Hepatocyte (in vitro differentiated cells): Measurements from ENCODE around the gene SPSB1. TPM values are rescaled to one million over a fixed set of nuclear protein-coding genes. Genes with fewer than 3 reads are reported as not detected.

ENCODE experiments used
- DNase-seq: peaks from one replicate; pipeline ENCODE4 v3.0.0-alpha.2; 2016; ENCODE audit warnings: low spot score
- H2AFZ ChIP-seq: fragments of 200-600 bp; sonication (generic); 2 replicates; pipeline ENCODE4 v1.6.0; 2016; ENCODE audit warnings: antibody characterized with exemption, mild to moderate bottlenecking
- H3K27ac ChIP-seq: fragments of 200-600 bp; sonication (generic); 2 replicates; pipeline ENCODE4 v1.5.1; 2016; ENCODE audit warnings: mild to moderate bottlenecking
- H3K27me3 ChIP-seq: fragments of 200-600 bp; sonication (generic); 2 replicates; pipeline ENCODE4 v1.6.1; 2016
- H3K36me3 ChIP-seq: fragments of 200-600 bp; sonication (generic); replicated peaks from 2 replicates; pipeline ENCODE4 v1.5.1; 2016; ENCODE audit warnings: low read depth; ENCODE audit not compliant: insufficient read depth
- H3K4me1 ChIP-seq: fragments of 200-600 bp; sonication (generic); 2 replicates; pipeline ENCODE4 v1.5.1; 2016; ENCODE audit warnings: mild to moderate bottlenecking, moderate library complexity; ENCODE audit not compliant: insufficient read depth
- H3K4me2 ChIP-seq: fragments of 200-600 bp; sonication (generic); 2 replicates; pipeline ENCODE4 v1.6.0; 2016
- H3K4me3 ChIP-seq: fragments of 200-600 bp; sonication (generic); 2 replicates; pipeline ENCODE4 v1.5.1; 2016; ENCODE audit warnings: mild to moderate bottlenecking
- H3K79me2 ChIP-seq: fragments of 200-600 bp; sonication (generic); 2 replicates; pipeline ENCODE4 v1.6.0; 2017; ENCODE audit warnings: mild to moderate bottlenecking
- H3K9me2 ChIP-seq: fragments of 200-600 bp; sonication (generic); replicated peaks from 2 replicates; pipeline ENCODE4 v1.6.0; 2017; ENCODE audit warnings: mild to moderate bottlenecking; ENCODE audit not compliant: insufficient read depth
- H3K9me3 ChIP-seq: fragments of 200-600 bp; sonication (generic); 2 replicates; pipeline ENCODE4 v1.5.1; 2016; ENCODE audit warnings: low read depth, mild to moderate bottlenecking
- H4K20me1 ChIP-seq: fragments of 200-600 bp; sonication (generic); 2 replicates; pipeline ENCODE4 v1.6.0; 2016; ENCODE audit warnings: mild to moderate bottlenecking; ENCODE audit not compliant: insufficient read depth, poor library complexity, severe bottlenecking
- EZH2 ChIP-seq: fragments of 200-600 bp; sonication (generic); IDR thresholded peaks from 2 replicates; pipeline ENCODE4 v1.6.1; 2016; ENCODE audit warnings: antibody characterized with exemption, mild to moderate bottlenecking, borderline replicate concordance
- EZH2phosphoT487 ChIP-seq: fragments of 200-600 bp; sonication (generic); IDR thresholded peaks from one replicate; pipeline ENCODE4 v1.6.1; 2018; ENCODE audit warnings: antibody characterized with exemption, mild to moderate bottlenecking, low read depth, moderate library complexity; ENCODE audit not compliant: unreplicated experiment, severe bottlenecking
- WGBS: methylation state at CpG from one replicate; pipeline ENCODE4 v1.1.6; 2016; ENCODE audit warnings: low lambda C conversion rate; ENCODE audit errors: missing lambda C conversion rate; 5-methylcytosine and 5-hydroxymethylcytosine counted together
- polyA plus RNA-seq: library from polyadenylated mRNA; unstranded; fragments of >200 nt; fragmentation: Nextera tagmentation; extraction: Ambion mirVana; gene quantifications from 2 replicates; pipeline ENCODE4 v1.2.1, GENCODE V29; 2016
- total RNA-seq: library from RNA; depleted of rRNA; stranded (reverse); fragments of >200 nt; gene quantifications from 2 replicates; pipeline ENCODE4 v1.2.3, GENCODE V29; 2014
- TF ChIP-seq, protein P1 (sequence below): fragments of 200-600 bp; sonication (generic); IDR thresholded peaks from 2 replicates; pipeline ENCODE4 v1.5.1; 2016; ENCODE audit warnings: antibody characterized with exemption, mild to moderate bottlenecking; ENCODE audit not compliant: poor library complexity

Gene SPSB1
- total and polyA plus RNA-seq, 2 experiments from 2014 or later: 61.3 to 102 TPM

DNA sequence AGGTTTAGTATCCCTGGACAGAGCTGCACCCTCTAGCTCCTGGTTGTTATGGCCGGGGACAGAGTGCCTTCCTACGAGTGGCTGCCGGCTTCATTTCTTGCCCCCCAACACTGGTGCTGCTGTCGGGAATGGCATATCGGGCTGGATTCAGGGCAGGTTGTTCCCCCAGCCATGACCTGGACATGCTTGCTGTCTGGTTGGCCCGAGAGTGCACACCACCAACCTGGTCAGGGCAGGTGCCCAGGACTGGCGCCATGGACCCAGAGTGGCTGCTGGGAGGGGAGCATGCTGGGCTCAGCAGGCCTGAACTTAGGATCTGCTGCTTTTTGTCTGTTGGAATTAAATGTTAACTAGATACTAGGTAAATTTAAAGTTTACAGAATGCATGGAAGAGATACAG, 36.4 kb upstream of the SPSB1 start:
- Histone ChIP-seq H3K27me3 (no peaks in the 10 kb centered on the region), H4K20me1 (peaks cover 18% of the 10 kb centered on the region), H3K4me3 (no peak overlapping the region), H3K36me3 (no peaks in the 10 kb centered on the region), H3K27ac (no peak overlapping the region), H3K4me1 (peaks cover 23% of the 10 kb centered on the region), H3K4me2 (no peak overlapping the region), H2AFZ (no peak overlapping the region), H3K9me2 (no peaks in the 10 kb centered on the region), H3K9me3 (no peaks in the 10 kb centered on the region), H3K79me2 (peaks cover 68% of the 10 kb centered on the region)
- no peak for DNase-seq
- TF ChIP-seq EZH2phosphoT487 (no peak), EZH2 (no peak)
- TF ChIP-seq, protein P1, sequence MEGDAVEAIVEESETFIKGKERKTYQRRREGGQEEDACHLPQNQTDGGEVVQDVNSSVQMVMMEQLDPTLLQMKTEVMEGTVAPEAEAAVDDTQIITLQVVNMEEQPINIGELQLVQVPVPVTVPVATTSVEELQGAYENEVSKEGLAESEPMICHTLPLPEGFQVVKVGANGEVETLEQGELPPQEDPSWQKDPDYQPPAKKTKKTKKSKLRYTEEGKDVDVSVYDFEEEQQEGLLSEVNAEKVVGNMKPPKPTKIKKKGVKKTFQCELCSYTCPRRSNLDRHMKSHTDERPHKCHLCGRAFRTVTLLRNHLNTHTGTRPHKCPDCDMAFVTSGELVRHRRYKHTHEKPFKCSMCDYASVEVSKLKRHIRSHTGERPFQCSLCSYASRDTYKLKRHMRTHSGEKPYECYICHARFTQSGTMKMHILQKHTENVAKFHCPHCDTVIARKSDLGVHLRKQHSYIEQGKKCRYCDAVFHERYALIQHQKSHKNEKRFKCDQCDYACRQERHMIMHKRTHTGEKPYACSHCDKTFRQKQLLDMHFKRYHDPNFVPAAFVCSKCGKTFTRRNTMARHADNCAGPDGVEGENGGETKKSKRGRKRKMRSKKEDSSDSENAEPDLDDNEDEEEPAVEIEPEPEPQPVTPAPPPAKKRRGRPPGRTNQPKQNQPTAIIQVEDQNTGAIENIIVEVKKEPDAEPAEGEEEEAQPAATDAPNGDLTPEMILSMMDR: no peak
- 97% methylated on average over 7 of the region's 7 CpGs for WGBS

DNA sequence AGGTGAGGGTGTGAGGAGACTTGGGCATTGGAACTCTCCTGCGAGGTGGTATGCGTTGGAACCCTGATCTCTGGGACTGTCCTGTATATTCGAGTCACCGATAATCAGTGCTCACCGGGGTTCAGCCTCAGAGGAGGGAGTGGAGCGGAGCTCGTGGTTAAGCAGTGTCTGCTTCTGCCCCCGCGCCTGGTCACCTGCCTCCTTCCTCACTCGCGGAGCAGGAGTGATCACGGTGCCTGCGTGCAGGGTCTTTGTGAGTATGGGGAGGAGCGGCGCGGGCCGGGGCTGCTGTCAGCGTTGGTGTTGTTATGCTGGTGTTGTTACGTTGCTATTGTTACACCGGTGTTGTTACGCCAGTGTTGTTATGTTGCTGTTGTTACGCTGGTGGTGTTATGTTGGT, 34.8 kb upstream of the SPSB1 start:
- Histone ChIP-seq H3K9me3 (no peaks in the 10 kb centered on the region), H3K4me2 (no peak overlapping the region), H4K20me1 (peaks cover 16% of the 10 kb centered on the region), H3K36me3 (no peaks in the 10 kb centered on the region), H3K9me2 (no peaks in the 10 kb centered on the region), H3K4me1 (peaks cover 16% of the 10 kb centered on the region), H3K27me3 (no peaks in the 10 kb centered on the region), H3K79me2 (peaks cover 60% of the 10 kb centered on the region), H3K27ac (no peak overlapping the region), H3K4me3 (no peak overlapping the region), H2AFZ (no peak overlapping the region)
- TF ChIP-seq, protein P1: no peak
- TF ChIP-seq EZH2 (no peak), EZH2phosphoT487 (no peak)
- no peak for DNase-seq
- 97% methylated on average over 22 of the region's 22 CpGs for WGBS

DNA sequence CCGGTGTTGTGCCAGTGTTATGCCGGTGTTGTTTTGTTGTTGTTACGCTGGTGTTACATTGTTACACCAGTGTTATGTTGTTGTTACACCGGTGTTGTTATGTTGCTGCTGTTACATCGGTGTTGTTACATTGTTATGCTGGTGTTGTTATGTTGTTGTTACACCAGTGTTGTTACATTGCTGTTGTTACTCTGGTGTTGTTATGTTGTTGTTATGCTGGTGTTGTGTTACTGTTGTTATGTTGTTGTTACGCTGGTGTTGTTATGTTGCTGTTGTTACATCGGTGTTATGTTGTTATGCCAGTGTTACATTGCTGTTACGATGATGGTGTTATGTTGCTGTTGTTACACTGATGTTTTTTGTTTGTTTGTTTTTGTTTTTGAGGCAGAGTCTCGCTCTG, 34.1 kb upstream of the SPSB1 start:
- Histone ChIP-seq H3K4me2 (no peak overlapping the region), H4K20me1 (peaks cover 16% of the 10 kb centered on the region), H3K27ac (no peak overlapping the region), H3K36me3 (no peaks in the 10 kb centered on the region), H3K4me3 (no peak overlapping the region), H3K79me2 (peaks cover 60% of the 10 kb centered on the region), H3K9me2 (no peaks in the 10 kb centered on the region), H3K27me3 (no peaks in the 10 kb centered on the region), H3K4me1 (peaks cover 8% of the 10 kb centered on the region), H2AFZ (no peak overlapping the region), H3K9me3 (no peaks in the 10 kb centered on the region)
- no peak for DNase-seq
- 98% methylated on average over 9 of the region's 9 CpGs for WGBS
- no peak for TF ChIP-seq EZH2
- TF ChIP-seq EZH2phosphoT487: no peak
- TF ChIP-seq, protein P1: no peak
